Measurements from ENCODE around the gene CBX5.

DNA sequence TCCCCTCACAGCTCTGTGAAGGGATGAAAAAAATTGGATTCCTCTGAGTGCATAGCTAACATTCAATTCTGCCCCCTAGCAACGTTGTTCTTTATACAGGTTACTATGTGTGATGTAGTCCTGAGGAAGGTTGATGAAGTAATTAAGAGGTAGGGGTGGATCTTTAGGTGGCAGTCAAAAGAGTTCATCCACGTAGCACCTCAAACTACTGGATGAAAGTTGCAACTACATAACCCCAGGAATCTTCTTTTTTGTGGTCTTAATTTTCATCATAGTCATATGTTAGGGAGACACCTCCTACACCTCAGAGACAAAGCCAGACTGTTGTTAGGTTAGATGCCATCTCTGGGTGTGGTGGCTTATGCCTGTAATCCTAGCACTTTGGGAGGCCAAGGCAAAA, 31.1 kb upstream of the CBX5 start:
- TF ChIP-seq BHLHE40 (IDR thresholded peaks at IDR 0.05; ENCODE audit: borderline replicate concordance in 1 of 2, low read depth in 2 of 2, low read length in 1 of 2) (no peak), EZH2 (IDR thresholded peaks at IDR 0.05; ENCODE audit: borderline replicate concordance, control insufficient read depth, low read depth, low read length) (no peak), RCOR1 (conservative IDR thresholded peaks at IDR 0.05; ENCODE audit: low read depth, low read length) (no peak), POU2F2 (IDR thresholded peaks at IDR 0.05; ENCODE audit: borderline replicate concordance, low read depth, low read length) (no peak), BRCA1 (IDR thresholded peaks at IDR 0.05; ENCODE audit: low read depth, low read length) (no peak), CHD1 (IDR thresholded peaks at IDR 0.05; ENCODE audit: low read depth, low read length) (no peak), POLR2A (IDR thresholded peaks at IDR 0.05; ENCODE audit: low read depth, low read length) (no peak), TCF7 (IDR thresholded peaks at IDR 0.05; ENCODE audit: borderline replicate concordance) (no peak), SP1 (IDR thresholded peaks at IDR 0.05; ENCODE audit: low read depth, low read length) (no peak)

All from GM12878 (cell line).